LoVo (cell line): ENCODE measurements around the gene OPRM1.
"Not testable (repeated sequence)": the region's sequence is repeated elsewhere in the genome, so short reads cannot be mapped to it uniquely, and the experiment has no call there.

ENCODE experiments used
- DNase-seq: peaks from one replicate; pipeline ENCODE4 v3.0.0-alpha.2; 2016; ENCODE audit warnings: low spot score

OPRM1 gene

DNA sequence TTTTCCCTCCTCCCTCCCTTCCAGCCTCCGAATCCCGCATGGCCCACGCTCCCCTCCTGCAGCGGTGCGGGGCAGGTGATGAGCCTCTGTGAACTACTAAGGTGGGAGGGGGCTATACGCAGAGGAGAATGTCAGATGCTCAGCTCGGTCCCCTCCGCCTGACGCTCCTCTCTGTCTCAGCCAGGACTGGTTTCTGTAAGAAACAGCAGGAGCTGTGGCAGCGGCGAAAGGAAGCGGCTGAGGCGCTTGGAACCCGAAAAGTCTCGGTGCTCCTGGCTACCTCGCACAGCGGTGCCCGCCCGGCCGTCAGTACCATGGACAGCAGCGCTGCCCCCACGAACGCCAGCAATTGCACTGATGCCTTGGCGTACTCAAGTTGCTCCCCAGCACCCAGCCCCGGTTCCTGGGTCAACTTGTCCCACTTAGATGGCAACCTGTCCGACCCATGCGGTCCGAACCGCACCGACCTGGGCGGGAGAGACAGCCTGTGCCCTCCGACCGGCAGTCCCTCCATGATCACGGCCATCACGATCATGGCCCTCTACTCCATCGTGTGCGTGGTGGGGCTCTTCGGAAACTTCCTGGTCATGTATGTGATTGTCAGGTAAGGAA, at the start of gene OPRM1:
Gene OPRM1 (plus strand): TSS at position 10 of the 612 bp plus-strand sequence. CDS start 305 bp downstream, at position 315.
- DNase-seq = no peak

DNA sequence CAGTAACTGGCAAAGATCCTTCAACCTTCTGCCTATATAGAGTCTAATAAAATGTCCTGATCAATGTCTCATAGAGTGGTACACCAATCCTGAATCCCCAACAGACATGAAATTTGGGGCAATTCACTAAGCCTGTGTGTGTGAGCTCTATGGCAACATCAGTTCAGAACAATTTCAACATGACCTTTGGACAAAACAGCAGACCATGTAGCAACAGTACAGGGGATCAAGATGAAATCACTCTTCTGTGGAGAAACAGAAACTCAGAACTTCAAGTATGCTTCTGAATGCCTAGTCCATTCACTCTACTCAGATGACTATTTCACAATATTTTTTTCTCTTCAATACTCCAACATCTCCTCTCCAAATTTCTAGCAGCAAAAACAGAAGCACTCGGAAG, 49.1 kb upstream of the OPRM1 start:
- no peak for DNase-seq

DNA sequence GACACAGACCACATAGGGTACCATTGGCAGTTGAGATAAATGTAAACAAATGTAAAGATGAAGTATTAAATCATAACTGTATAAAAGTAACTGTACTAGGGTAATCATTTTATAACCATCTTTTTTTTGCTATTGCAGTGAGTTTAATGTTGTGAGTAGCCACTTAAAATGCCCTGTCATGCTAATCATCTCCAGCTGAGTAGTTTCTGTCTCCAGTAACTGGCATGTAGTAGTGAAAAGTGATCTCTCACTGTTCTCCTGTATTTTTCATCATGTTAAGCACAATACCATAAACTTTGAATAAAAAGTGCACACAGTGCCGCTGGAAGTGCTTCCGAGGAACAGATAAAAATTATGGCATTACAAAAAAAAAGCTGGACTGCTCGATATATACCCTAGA, 45.0 kb upstream of the OPRM1 start:
- DNase-seq = no peak

DNA sequence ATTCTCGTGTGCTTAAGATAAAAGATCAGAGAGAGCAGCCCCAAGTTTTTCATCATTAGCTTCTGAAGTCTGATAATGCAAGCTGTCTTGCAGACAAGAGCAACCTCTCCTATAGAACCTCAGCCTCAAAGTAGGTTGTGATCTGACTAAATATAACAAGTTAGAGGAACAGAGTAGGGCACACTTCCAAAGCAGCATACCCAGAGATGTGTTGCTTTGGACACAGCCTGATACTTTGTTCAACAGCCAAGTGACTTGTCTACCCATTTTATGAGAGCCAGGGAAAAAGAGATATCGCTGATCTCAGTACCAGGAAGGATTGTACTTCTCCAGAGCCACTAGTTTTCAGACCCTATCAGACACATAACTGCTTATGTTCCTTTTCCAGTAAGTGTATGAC, 44.2 kb upstream of the OPRM1 start:
- DNase-seq = no peak

DNA sequence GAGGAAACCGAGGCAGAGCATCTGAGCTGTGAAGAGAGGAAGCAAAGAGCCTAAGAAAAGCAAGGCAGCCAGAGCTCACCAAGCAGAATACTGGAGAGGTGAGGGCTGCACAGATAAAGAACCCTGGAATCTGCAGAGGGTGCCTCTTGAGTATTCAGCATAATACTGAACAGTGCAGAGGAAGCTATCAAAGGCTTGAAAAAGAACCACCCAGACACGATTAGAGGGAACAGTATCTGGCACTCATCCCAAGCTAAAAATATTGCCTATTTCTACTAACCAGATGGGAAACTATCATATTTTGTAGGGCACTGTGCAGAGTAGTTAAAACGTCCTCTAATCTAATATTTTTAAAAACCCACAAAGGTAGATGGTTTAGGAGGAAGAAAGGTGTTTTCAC, 41.8 kb upstream of the OPRM1 start:
- no peak for DNase-seq

DNA sequence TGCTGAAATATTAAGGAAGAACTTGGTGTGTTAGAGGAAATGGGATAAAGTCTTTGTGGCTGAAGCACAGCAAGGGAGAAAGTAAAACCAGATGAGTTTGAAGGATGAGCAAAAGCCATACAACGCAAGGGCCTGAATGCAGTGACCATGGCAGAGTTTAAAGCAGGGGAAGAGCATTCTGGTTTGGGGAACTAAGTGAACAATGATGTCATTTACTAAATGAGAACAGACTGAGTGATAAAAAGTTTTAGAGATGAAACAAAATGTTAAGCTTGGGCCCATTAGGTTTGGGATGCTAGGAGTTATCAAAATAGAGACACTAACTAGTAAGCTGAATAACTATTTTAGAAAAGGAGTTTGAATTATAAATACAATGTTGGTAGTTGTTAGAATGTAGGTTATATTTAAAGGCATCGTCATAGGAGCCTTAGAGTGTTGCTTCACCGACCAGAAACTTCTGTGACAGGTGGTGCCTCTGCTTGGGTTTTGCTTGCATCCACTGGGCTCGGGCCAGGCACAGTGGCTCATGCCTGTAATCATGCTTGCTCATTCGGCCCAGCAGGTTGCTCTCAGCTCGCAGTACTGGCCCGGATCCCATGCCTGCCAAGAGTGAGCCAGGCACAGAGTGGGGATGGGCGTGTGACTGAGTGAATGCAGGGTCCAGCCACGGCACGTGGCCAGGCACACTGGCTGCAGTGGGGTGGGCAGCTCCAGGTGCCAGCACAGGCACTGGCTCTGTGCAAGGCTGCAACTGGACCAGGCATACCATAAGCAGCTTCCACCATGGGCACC, 37.4 kb upstream of the OPRM1 start:
- no peak for DNase-seq

DNA sequence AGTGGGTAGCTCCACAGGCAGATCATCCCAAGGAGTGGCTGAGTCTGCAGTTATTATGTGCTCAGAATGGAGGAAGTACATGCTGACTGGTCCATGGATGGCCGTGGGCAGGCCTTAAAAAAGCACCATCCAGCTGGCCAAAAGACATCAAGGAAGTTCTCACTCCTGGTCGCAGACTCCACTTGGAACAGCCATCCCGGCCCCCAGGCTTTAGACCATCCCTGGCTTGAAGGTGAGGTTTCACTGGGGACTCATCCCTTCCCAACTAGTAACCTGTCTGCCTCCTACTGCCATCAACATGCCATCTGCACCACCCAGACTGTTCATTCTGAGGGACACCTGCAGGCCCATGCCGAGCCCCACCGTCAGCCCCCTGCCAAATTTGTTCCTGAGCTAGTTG, 36.1 kb upstream of the OPRM1 start:
- DNase-seq = no peak

DNA sequence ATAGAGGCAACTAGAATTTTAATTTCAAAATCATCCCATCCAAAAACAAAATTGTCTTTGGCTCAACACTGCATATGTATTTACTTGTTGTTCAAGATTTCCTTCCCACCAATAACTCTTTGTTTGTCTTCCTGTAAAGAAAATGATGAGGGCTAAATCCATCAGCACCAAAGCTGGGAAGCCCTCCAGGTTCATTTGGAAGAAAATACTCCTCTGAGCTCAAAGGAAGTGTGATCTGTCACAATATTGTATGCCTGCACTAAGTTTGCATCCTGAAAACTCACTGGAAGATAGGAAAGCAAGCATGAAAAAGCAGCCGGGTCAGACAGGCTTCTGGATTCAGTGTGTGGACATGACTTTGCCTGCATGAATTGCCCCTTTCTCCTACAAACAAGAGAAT, 28.7 kb upstream of the OPRM1 start:
- DNase-seq = no peak

DNA sequence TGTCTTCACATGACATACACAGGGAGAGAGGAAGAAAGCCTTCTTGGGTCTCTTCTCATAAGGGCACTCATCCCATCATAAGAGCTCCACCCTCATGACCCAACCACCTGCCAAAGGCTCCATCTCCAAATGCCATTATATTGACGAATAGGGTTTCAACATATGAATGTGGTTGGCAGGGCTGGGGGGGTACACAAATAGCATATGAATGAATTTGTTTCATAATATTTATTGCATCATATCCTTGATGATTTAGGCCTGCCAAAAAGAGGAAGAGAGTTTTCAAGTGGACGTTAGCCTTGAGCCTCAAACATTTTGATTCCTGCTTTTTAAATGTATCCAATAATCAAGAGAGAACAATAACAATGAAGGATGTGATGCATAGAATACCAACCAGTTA, 26.2 kb upstream of the OPRM1 start:
- no peak for DNase-seq

DNA sequence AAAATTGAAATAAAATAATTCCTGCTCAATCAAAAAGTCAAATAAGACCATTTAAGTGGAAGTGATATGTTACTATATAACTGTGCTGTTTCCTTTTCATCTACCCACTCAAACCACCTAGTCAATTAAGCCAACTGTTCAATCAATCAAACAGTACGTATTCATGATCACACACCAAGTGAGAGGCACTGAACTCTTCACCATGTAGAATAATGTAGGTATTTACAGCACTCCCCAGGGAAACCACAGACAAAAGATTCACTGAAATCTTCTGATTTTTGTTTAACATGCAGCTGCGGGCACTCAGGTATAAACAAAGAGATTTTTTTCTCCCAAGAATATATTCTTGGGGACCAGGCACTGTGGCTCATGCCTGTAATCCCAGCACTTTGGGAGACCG, 21.3 kb upstream of the OPRM1 start:
- no peak for DNase-seq

DNA sequence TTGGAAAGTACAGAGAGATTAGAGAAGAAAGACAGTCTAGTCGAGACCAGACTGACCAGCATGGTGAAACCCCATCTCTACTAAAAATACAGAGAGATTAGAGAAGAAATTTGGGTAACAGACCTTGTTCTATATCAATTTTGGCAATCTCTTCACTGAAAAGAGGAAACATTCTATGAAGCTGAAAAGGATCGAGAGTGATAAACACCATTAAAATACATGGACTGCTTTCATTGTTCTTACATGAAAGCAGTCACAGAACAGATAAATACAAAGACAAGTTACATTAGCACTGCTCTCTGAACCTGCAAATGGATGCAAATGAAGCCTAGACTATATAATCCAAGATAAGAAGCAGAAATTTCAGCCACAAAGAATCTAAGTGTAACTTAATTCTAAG, 8.4 kb upstream of the OPRM1 start:
- no peak for DNase-seq

DNA sequence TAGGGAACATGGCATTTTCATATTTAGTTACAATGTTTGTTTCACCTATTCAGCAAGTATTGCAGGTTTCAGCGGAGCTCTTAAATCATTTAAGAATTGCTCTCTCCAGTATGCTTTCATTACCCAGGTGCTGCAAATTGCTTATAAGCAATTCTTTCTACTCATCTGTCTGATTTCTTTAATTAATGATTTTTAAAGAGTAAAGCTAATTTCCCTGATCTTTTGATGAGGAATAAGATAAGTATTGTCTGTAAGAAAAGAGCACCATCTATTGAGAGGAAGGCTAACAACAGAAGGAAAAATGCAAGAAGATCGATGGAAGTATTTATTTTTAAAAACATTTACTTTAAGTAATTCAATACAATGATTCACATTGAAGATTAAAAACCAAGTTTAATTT, 2.0 kb downstream of the OPRM1 start:
- no peak for DNase-seq

DNA sequence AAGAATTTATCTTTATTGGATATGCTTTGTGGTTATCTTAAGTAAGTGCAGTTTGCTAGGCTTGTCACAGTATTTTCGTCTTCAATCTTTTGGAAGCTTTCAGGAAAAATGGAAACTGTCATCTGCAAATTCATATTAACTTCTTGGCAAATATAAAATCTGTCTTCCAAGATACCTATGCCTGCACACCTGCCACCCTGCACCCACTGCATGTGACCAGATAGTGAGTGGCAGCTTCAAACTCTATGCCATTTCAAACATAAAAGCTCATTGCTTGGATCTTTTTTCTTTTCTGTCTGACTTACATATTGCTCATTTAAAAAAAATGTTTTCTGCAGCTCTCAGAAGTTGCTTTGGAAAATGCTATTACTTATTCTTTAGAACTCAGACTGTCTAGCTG, 14.1 kb downstream of the OPRM1 start:
- no peak for DNase-seq

DNA sequence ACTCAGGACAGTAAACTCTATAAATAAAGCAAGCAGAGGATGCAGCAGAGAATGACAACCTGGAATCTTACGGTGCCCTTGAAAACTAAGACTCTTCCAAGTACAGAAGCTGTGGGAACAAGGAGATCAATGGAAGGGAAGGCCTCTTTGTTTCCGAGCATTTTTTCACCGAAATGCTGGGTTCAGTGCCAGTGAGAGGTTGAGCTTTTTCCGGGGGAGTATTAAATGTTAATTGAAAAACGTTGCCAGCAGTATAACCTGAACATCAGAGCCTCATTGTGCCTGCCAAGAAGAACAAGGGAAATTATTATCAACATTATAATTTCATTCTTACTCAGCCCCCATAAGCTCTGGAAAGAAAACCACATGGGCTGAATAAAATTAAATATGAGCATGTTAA, 17.5 kb downstream of the OPRM1 start:
- DNase-seq = no peak

DNA sequence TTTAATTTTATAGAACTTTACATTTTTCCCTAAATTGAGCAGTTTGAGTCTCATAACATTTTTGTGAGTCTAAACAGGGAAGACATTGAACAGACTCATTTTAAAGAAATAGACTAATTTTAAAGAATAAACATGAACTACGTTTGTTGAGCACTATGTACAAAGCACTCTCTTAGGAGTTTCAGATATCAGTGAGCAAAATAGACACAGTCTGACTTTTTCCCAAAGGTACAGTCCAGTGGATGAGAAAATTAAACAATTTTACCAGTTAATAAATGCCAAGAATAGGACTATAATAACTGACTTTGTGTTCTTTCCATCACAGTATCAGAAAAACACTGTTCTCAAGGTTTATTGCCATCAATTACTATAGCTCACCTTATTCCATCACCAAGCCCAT, 18.1 kb downstream of the OPRM1 start:
- DNase-seq = no peak

DNA sequence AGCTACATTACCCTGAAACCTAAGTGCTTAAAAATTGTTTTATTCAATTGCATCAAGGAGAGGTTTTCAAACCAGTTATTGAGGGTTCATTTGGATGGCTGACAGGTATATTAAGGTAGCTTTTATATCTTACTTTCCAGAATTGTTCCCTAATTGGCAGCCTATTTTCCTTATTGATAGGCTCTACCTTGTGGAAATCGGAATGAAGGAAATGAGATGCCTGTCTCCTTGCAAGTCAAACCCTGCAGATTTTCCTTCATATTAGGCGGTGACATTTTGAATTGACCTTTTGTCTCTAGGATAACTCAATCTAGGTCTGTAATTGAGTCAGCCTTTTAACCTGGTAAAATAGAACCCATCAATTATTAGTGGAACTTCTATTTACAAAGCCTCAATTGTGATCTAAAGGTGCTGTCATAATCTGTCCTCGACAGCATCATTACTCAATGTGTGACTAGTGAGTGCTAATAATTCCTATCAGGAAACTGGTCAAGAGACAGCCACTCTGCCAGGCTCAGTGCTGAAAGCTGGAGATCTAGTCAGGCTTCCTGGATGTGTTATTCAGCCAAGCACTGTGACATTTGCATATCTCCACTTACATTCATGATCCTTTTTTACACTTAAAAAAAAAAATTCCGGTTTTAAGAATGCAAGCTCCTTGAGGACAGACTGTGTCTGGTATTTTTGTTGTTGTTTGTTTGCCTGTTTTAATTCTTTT, 20.1 kb downstream of the OPRM1 start:
- no peak for DNase-seq

DNA sequence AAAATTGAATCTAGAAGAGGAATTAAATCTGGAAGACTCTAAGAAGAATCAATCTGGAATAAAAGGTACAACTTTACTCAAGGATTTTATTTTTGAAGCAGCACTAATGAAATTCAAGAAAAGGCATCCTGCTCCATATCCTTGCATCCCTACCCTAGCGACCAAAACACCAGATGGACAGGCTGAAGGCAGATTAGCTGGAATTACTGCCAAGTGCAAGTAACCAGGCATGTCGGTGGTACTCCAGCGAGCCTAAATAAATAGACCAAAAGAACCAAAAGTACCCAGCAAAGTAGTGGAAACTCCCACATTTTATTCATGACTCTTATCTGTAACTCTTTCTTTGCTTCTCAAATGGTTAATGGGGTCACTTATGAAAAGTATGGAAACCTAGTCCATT, 21.0 kb downstream of the OPRM1 start:
- DNase-seq = no peak

DNA sequence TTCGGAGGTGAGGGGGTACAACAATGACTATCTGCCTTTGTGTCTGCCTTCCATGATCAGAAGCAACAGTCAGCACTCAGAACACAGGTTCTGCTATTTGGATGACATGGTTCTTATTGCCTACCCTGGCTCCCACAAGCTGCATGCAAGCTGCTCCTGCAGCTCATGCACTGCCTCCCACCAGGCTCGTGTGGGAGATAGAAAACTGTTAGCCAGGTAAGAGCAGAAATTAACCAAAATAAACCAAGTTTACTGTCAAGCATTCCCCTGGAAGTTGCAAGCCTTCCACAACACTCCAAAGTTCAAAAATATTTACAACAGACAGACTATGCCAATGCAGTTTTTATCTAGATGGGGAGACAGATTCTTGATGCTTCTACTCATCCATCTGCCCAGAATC, 31.0 kb downstream of the OPRM1 start:
- DNase-seq = no peak

DNA sequence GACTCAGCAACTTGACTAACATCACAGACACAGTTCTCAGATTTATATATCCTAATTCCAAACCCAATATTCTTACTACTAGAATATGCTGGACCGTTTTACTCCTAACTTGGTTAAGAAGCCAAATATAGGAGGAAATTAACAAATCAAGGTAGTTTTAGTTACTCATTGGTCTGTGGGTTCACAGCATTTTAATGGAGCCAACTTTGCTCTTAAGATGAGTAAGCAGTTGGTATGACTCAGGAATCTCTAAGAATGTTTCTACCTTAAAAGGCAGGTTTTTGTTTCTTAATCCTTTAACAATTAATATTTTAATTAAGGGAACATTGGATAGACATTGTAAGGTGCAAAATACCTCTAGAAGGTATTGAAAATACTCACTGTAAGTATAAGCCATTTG, 31.6 kb downstream of the OPRM1 start:
- no peak for DNase-seq

DNA sequence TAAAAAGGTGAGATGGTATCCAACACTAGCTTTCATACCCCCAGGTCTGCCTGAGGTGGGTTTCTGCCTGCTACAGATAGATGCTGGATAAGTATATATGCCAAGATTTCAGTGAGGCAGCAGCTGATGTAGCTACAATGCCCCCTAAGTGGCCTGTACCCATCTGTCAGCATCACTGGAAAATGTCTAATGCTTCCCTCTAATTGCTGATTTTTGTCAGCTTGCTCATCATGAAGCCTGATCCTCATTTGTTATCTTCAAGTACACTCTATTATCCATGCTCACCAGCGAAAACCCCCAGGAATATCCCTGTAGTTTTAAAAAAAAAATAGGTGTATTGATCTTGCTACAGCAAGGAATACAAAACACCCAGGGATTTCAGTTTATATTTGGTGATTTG, 32.2 kb downstream of the OPRM1 start:
- no peak for DNase-seq

DNA sequence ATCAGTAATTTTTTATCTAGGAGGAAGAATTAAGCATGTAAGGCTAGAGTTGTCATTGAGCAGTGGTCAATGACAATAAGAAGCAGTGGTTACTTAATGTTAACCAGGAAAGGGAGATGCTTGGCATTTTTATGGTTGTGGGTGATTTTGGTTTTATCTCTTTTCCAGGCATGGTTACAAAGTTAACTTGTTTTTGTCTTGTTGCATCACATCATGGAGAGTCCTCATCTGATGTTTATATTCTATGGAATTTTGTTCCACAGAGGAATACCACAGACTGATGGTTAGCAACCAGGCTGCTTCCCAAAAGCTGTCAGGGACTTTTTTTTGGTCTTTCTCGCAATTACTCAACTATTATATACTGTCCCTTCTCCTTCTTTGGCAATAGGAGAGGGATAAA, 32.7 kb downstream of the OPRM1 start:
- DNase-seq = no peak

DNA sequence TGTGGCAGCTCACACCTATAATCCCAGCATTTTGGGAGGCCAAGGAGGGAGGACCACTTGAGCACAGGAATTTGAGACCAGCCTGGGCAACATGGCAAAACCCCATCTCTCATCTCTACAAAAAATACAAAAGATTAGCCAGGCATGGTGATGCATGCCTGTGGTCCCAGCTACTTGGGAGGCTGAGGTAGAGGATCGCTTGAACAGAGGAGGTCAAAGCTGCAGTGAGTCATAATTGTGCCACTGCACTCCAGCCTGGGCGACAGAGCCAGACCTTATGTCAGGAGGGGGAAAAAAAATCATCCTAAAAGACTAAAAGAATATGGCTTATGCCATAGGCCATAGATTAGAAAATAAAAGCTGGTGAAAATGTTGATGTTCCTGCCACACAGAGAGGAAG, 39.6 kb downstream of the OPRM1 start:
- not testable (repeated sequence) for DNase-seq

DNA sequence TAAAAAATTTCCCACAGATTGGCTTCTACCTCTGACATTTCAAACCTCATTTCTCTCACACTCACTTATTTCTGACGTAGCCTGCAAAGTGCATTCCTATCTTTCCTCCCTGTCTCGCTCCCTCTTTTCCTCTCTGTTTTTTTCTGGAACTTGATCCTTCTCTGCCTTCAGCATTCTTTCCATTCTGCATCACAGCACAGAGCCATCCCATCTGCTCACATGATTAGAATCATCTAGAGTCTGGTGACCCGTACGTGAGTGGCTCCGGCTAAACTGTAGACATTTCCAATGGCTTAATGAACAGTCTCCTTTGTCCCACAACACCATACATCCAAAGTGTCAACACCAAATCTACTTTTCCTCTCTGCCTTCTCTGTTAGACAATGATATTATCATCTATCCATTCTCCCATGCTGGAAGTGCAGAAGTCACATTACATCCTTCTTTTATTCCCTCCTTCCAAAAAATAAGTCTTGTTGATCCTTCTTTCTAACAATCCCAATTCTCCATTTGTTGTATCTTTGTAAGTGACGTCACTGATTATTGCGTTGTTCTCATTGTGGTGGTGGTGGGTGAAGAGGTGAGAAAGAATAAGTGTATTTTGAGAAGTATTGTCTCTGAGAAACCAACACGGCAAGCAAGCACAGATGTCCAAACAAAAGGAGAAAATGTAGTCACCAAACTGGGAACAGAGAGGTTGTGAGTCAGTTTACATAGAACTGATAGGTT, 41.6 kb downstream of the OPRM1 start:
- DNase-seq = no peak
